ENCODE results near the gene CLASRP. TPM values are rescaled to one million over a fixed set of nuclear protein-coding genes. Genes with fewer than 3 reads are reported as not detected.

Gene CLASRP
- total and polyA plus RNA-seq, 2 of the 8 experiments (the other 6 are each of a cell fraction or from before 2014, with no cell fraction given), result 22.3 to 71.7 TPM

DNA sequence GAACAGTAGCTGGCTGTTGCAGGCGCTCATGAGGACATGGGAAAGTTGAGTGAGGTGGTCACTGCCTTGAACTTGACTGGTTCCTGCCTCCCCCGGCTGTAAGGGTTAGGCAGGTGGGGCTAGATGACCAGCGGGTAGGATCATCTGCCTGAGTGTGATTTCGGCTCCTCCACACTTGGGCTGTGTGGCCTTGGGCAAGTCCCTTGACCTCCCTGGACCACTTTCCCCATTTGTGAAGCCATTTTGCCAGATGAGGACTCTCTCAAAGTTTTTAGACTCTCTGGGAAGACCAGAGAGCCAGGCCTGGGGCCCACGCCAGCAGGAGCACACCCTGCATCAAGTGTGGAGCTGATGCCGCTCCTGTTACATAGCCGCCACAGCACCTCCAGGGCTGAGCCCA, 63.6 kb downstream of the CLASRP start:
- TF ChIP-seq POU5F1 (IDR thresholded peaks at IDR 0.05; ENCODE audit: low read depth, low read length), result no peak
- no peak for TF ChIP-seq SAP30 (IDR thresholded peaks at IDR 0.05; ENCODE audit: insufficient read depth, insufficient replicate concordance, low read length)
- peaks cover 0 to 34% (median 17%) of the 10 kb centered on the region in 4 experiments; a peak in 6 of 7 replicates for H3K4me1 ChIP-seq (replicated peaks in 1 of 4; ENCODE audit: control insufficient read depth in 3 of 4, insufficient read depth in 4 of 4, low read length in 3 of 4)
- H3K27ac ChIP-seq (ENCODE audit: low read depth, low read length), result no peak overlapping the region

More for the DNA sequence above, 63.6 kb downstream of the CLASRP start:
- H3K23ac ChIP-seq (ENCODE audit: insufficient read length), result no peak overlapping the region
- no peak overlapping the region; the same call in 1 of the 2 replicates for H2BK5ac ChIP-seq (ENCODE audit: low read depth, low read length)
- no peak overlapping the region for H3K4me3 ChIP-seq (ENCODE audit: extremely low read depth in 1 of 4, insufficient read depth in 2 of 4, low read depth in 3 of 4, low read length in 4 of 4)
- H3K9ac ChIP-seq (replicated peaks in 1 of 4; ENCODE audit: extremely low read depth in 1 of 4, low read depth in 3 of 4, low read length in 3 of 4), result no peak overlapping the region; a peak in 1 of 7 replicates
- no peak overlapping the region for H3K18ac ChIP-seq (ENCODE audit: extremely low read depth, low read length)
- H2AK5ac ChIP-seq (ENCODE audit: low read depth, low read length), result no peak overlapping the region
- H3K23me2 ChIP-seq (ENCODE audit: low read depth, low read length), result no peaks in the 10 kb centered on the region
- WGBS, 2 experiments (ENCODE audit: extremely low coverage in 1 of 2, insufficient coverage in 1 of 2, insufficient read length in 1 of 2, insufficient replicate concordance in 2 of 2, low coverage in 1 of 2, low lambda C conversion rate in 2 of 2, missing lambda C conversion rate in 1 of 2), result 90% methylated on average over 7 of the region's 7 CpGs; no CpG with 5 or more reads in 1 of the 2 experiments
- H3K56ac ChIP-seq (replicated peaks; ENCODE audit: insufficient read length, low read depth, low read length), result no peak overlapping the region
- no peak overlapping the region for H2BK20ac ChIP-seq (ENCODE audit: low read length)
- DNase-seq (ENCODE audit: low read depth in 1 of 2, low spot score in 2 of 2), result no peak
- no peak overlapping the region for H4K91ac ChIP-seq (replicated peaks; ENCODE audit: insufficient read length, low read length)
- no peak overlapping the region for H4K8ac ChIP-seq (ENCODE audit: extremely low read depth, insufficient read depth, low read length)
- no peaks in the 10 kb centered on the region for H3K9me3 ChIP-seq (ENCODE audit: insufficient read depth in 2 of 2, low read depth in 1 of 2, low read length in 1 of 2)
- no peaks in the 10 kb centered on the region for H3K27me3 ChIP-seq (replicated peaks in 1 of 4; ENCODE audit: control insufficient read depth in 3 of 4, extremely low read depth in 1 of 4, insufficient read depth in 3 of 4, low read length in 3 of 4)
- H2BK12ac ChIP-seq (ENCODE audit: low read depth, low read length), result no peak overlapping the region
- peaks cover 67% of the 10 kb centered on the region for H3K79me1 ChIP-seq (ENCODE audit: low read depth, low read length)
- POLR2A ChIA-PET (ENCODE audit: partially characterized antibody), result interaction anchor here (1.0 to 8.4 kb wide), 9 partner anchors 11 to 48 kb away, joined by 3 to 70 read pairs (median 5); partner anchors contain the start of genes GEMIN7 and PPP1R37
- CTCF ChIA-PET (ENCODE audit: partially characterized antibody), result interaction anchor here (0.8 to 8.3 kb wide), 6 partner anchors 10 to 50 kb away, joined by 3 to 57 read pairs (median 6); partner anchors contain the start of gene PPP1R37
- H2AFZ ChIP-seq (ENCODE audit: low read length), result no peak overlapping the region
- H3K4ac ChIP-seq (replicated peaks; ENCODE audit: insufficient read length, low read depth, low read length), result no peak overlapping the region
- H4K5ac ChIP-seq (ENCODE audit: insufficient read length, low read depth, low read length), result no peak overlapping the region
- H2BK15ac ChIP-seq (ENCODE audit: low read length), result no peak overlapping the region
- no peaks in the 10 kb centered on the region; a peak in 2 of 8 replicates for H3K36me3 ChIP-seq (ENCODE audit: control insufficient read depth in 2 of 4, insufficient read depth in 4 of 4, low read length in 3 of 4)
- H2BK120ac ChIP-seq (replicated peaks; ENCODE audit: low read depth, low read length), result no peak overlapping the region
- no peak overlapping the region for H3K4me2 ChIP-seq (ENCODE audit: insufficient read depth in 1 of 2, low read depth in 2 of 2, low read length in 2 of 2)
- H3K79me2 ChIP-seq (ENCODE audit: control insufficient read depth in 1 of 2, insufficient read depth in 2 of 2, low read length in 2 of 2), result peaks cover 11 to 90% of the 10 kb centered on the region in 2 experiments; a peak in 3 of 4 replicates
- no peak overlapping the region for H3K14ac ChIP-seq (ENCODE audit: insufficient read length)
- no peak for FAIRE-seq
- H4K20me1 ChIP-seq (replicated peaks in 1 of 2; ENCODE audit: control insufficient read depth in 1 of 2, insufficient read depth in 2 of 2, low read length in 2 of 2), result peaks cover 65 to 67% of the 10 kb centered on the region in 2 experiments

Data from H1 (cell line).